ENCODE data around the gene RGCC. TPM values are rescaled to one million over a fixed set of nuclear protein-coding genes. Genes with fewer than 3 reads are reported as not detected.
A peak's percentile ranks its signal among the peaks of the same experiment; 100 is the strongest.
"Not testable (repeated sequence)": the region's sequence is repeated elsewhere in the genome, so short reads cannot be mapped to it uniquely, and the experiment has no call there.

Gene RGCC
- total RNA-seq (2014; rRNA removed; shearing (Covaris generic); ENCODE audit: low replicate concordance): 2.5 and 10.1 TPM in 2 replicates

GRCh38 chr13:41456768-41457588 is at the start of gene RGCC:
TSS of gene RGCC (plus strand) at chr13:41457550. CDS start at chr13:41457708, 158 bp downstream.
- in situ Hi-C loops (cut with HindIII; ENCODE audit: low pct_unique_long_range_greater_than_20kb, low sequenced_read_pairs): no loop called here
- peak; percentile 55 for DNase-seq (ENCODE audit: low read depth)

- no peak for DNase-seq (ENCODE audit: low read depth)
- in situ Hi-C loops (cut with HindIII; ENCODE audit: low pct_unique_long_range_greater_than_20kb, low sequenced_read_pairs): no loop called here
Observed at GRCh38 chr13:41408121-41408520, 49.2 kb upstream of the RGCC start.

GRCh38 chr13:41408746-41409145 is 48.6 kb upstream of the RGCC start:
- in situ Hi-C loops (cut with HindIII; ENCODE audit: low pct_unique_long_range_greater_than_20kb, low sequenced_read_pairs): no loop called here
- no peak for DNase-seq (ENCODE audit: low read depth)

- in situ Hi-C loops (cut with HindIII; ENCODE audit: low pct_unique_long_range_greater_than_20kb, low sequenced_read_pairs): no loop called here
- no peak for DNase-seq (ENCODE audit: low read depth)
Observed at GRCh38 chr13:41409611-41410010, 47.7 kb upstream of the RGCC start.

GRCh38 chr13:41411060-41411459 is 46.3 kb upstream of the RGCC start:
- no peak for DNase-seq (ENCODE audit: low read depth)
- in situ Hi-C loops (cut with HindIII; ENCODE audit: low pct_unique_long_range_greater_than_20kb, low sequenced_read_pairs): no loop called here

- in situ Hi-C loops (cut with HindIII; ENCODE audit: low pct_unique_long_range_greater_than_20kb, low sequenced_read_pairs): no loop called here
- peak; percentile 18 for DNase-seq (ENCODE audit: low read depth)
Observed at GRCh38 chr13:41411522-41411921, 45.8 kb upstream of the RGCC start.

- in situ Hi-C loops (cut with HindIII; ENCODE audit: low pct_unique_long_range_greater_than_20kb, low sequenced_read_pairs): no loop called here
Observed at GRCh38 chr13:41413872-41414271, 43.5 kb upstream of the RGCC start.

GRCh38 chr13:41416276-41416675 is 41.1 kb upstream of the RGCC start:
- no peak for DNase-seq (ENCODE audit: low read depth)
- in situ Hi-C loops (cut with HindIII; ENCODE audit: low pct_unique_long_range_greater_than_20kb, low sequenced_read_pairs): no loop called here

More at GRCh38 chr13:41413872-41414271, 43.5 kb upstream of the RGCC start:
- no peak for DNase-seq (ENCODE audit: low read depth)

- in situ Hi-C loops (cut with HindIII; ENCODE audit: low pct_unique_long_range_greater_than_20kb, low sequenced_read_pairs): no loop called here
- no peak for DNase-seq (ENCODE audit: low read depth)
Observed at GRCh38 chr13:41418027-41418426, 39.3 kb upstream of the RGCC start.

GRCh38 chr13:41418731-41419130 is 38.6 kb upstream of the RGCC start:
- in situ Hi-C loops (cut with HindIII; ENCODE audit: low pct_unique_long_range_greater_than_20kb, low sequenced_read_pairs): no loop called here
- DNase-seq (ENCODE audit: low read depth): no peak

- in situ Hi-C loops (cut with HindIII; ENCODE audit: low pct_unique_long_range_greater_than_20kb, low sequenced_read_pairs): no loop called here
Observed at GRCh38 chr13:41419206-41419605, 38.1 kb upstream of the RGCC start.

GRCh38 chr13:41420146-41420545 is 37.2 kb upstream of the RGCC start:
- no peak for DNase-seq (ENCODE audit: low read depth)
- in situ Hi-C loops (cut with HindIII; ENCODE audit: low pct_unique_long_range_greater_than_20kb, low sequenced_read_pairs): no loop called here

More at GRCh38 chr13:41419206-41419605, 38.1 kb upstream of the RGCC start:
- DNase-seq (ENCODE audit: low read depth): no peak

- in situ Hi-C loops (cut with HindIII; ENCODE audit: low pct_unique_long_range_greater_than_20kb, low sequenced_read_pairs); DNase-seq (ENCODE audit: low read depth): not testable (repeated sequence)
Observed at GRCh38 chr13:41421330-41421729, 36.0 kb upstream of the RGCC start.

GRCh38 chr13:41421983-41422382 is 35.4 kb upstream of the RGCC start:
- DNase-seq (ENCODE audit: low read depth); in situ Hi-C loops (cut with HindIII; ENCODE audit: low pct_unique_long_range_greater_than_20kb, low sequenced_read_pairs): not testable (repeated sequence)

GRCh38 chr13:41423259-41423658 is 34.1 kb upstream of the RGCC start:
- in situ Hi-C loops (cut with HindIII; ENCODE audit: low pct_unique_long_range_greater_than_20kb, low sequenced_read_pairs); DNase-seq (ENCODE audit: low read depth): not testable (repeated sequence)

- DNase-seq (ENCODE audit: low read depth); in situ Hi-C loops (cut with HindIII; ENCODE audit: low pct_unique_long_range_greater_than_20kb, low sequenced_read_pairs): not testable (repeated sequence)
Observed at GRCh38 chr13:41424675-41425074, 32.7 kb upstream of the RGCC start.

GRCh38 chr13:41426047-41426446 is 31.3 kb upstream of the RGCC start:
- in situ Hi-C loops (cut with HindIII; ENCODE audit: low pct_unique_long_range_greater_than_20kb, low sequenced_read_pairs): no loop called here
- DNase-seq (ENCODE audit: low read depth): no peak

GRCh38 chr13:41427666-41428065 is 29.7 kb upstream of the RGCC start:
- DNase-seq (ENCODE audit: low read depth): no peak
- in situ Hi-C loops (cut with HindIII; ENCODE audit: low pct_unique_long_range_greater_than_20kb, low sequenced_read_pairs): no loop called here

- in situ Hi-C loops (cut with HindIII; ENCODE audit: low pct_unique_long_range_greater_than_20kb, low sequenced_read_pairs): no loop called here
- DNase-seq (ENCODE audit: low read depth): no peak
Observed at GRCh38 chr13:41428155-41428554, 29.2 kb upstream of the RGCC start.

- DNase-seq (ENCODE audit: low read depth); in situ Hi-C loops (cut with HindIII; ENCODE audit: low pct_unique_long_range_greater_than_20kb, low sequenced_read_pairs): not testable (repeated sequence)
Observed at GRCh38 chr13:41434030-41434429, 23.3 kb upstream of the RGCC start.
